HuH-7.5 (cell line): ENCODE results near the gene HOXC5.
"Not testable (repeated sequence)": the region's sequence is repeated elsewhere in the genome, so short reads cannot be mapped to it uniquely, and the experiment has no call there.

ENCODE experiments used
- DNase-seq: peaks from one replicate; pipeline ENCODE4 v3.0.0; 2011; ENCODE audit warnings: low spot score

The HOXC5 gene

GRCh38 chr12:54066408-54066807 lies 33.6 kb downstream of the HOXC5 start:
- no peak for DNase-seq

DNA sequence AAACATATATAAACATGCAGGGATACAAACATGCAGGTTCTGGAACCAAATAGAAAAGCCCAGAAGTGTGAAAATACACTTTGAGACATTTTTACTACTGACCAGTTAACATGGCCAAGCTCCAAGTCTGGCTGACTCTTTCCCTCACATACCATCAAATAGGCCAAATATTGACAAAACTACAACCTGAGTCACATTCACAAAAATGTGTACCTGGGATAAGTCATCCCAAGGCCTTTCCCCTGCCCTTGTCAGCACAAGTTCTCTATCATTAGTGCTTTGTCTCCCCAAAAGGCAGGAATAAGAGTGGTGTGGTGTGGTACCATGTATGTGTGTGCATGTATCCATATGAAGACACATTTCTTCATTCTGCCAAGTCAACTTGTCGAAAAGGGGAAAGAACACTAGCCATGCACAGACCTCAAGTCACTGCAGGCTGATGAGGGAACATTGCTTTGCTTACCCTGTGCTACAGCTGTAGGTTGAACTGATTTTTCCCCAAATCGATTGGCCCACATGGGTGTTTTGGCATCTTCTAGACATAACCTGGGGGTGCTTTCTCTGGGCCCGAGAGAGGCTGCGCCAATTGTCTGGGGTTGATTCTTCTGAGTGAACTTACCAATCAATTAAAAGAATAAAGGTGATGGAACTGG lies 35.7 kb downstream of the HOXC5 start:
- no peak for DNase-seq

- no peak for DNase-seq
Measured at GRCh38 chr12:54071942-54072341, 39.1 kb downstream of the HOXC5 start.

GRCh38 chr12:54074308-54074707 lies 41.5 kb downstream of the HOXC5 start:
- DNase-seq, result no peak

DNA sequence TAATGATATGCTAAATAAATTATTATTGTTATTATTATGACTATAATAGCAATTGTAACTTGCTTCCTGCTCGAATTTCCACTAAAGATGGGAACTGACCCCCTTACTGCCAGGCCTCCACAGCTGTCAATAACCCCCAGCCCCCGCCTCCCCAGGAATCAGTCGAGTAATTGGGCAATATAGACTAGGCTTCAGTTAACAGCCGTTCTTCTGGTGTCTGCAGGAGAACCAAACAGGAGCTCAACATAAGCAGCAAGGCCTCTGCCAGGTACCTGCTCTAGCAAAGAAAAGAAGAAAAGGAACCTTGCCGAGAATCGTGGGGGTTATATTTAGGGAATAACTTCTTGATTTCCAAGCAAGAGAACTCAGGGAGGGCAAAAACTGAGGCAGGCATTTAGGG lies 42.6 kb downstream of the HOXC5 start:
- DNase-seq, result no peak

DNA sequence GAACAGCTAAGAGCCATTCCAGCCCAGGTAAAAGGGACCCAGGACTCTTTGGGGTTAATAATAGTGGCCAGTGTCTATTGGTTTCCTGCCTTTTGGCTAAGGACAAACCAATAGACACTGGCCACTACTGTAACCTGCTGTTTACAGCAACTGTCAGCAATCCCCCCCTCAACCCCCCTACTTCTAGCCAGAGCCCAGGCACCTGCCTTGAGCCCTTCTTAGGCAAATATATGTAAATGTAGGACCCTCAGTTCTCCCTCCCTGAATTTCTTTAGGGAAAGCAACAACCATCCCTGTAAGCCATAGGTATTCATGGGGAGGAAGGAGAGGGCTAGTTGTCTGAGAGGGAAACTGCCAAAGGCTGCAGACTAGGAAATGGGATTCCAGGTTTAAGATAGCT lies 43.1 kb downstream of the HOXC5 start:
- DNase-seq, result no peak

DNA sequence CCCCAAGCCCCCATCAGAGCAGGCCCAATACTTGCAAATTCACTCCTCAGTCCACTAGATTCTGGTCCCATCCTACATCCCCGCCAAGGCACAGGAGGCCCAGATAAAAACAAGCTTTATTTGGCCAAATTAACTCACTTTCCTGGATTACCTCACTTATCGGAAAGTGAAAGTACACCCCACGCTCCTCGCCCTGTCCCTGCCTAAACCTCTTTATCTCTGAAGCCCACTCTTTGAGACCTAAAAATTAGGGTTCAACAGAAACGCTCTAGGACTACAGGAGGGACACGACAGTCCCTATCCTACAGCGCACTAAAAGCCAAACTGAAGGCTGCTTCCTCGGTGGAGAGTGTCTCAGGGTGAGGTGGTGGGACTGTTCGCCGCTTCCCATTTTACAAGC lies 45.0 kb downstream of the HOXC5 start:
- not testable (repeated sequence) for DNase-seq

- DNase-seq, result not testable (repeated sequence)
Measured at GRCh38 chr12:54079115-54079514, 46.3 kb downstream of the HOXC5 start.

DNA sequence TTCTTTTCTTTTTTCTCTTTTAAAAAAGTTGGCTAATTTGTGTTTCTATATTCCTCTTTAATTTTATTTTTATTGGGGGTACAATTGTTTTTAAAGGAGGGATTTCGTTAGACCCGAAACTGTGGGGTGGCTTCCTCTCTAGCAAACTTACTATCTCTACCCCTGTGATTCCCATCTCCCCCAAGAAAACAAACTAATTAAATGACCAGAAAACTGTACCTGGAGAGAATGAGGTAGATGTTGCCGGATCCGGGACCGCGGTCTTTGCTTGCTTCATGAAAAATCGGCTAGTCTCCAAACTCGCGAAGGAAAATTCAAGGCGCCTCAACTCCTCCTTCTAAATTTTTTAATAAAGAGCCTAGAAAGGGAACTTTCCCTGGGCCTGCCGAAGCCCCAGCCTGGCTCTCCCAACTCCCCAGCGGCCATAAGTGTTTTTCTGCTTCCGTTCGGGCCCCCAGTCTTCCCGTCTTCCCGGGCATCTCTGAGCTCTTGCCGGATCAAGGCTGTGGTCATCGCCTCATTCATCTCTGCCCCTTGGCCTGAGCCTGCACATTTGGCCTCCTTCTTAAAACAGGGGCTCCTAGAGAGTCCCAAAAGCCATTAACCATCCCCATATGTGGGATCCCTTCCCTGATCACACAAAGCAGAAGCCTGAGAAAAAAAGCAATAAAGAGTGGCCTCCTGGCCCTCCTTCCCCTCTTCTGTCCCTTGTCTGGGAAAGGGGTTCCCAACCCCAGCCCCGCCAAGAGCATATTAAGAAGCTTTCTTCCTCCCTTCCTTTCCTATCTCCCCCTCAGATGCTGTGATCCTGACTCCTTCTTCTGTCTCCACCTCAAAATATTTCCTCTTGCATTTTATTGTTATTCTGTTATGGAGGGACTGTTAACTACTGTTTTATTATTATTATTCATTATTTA lies 47.4 kb downstream of the HOXC5 start:
- DNase-seq, result not testable (repeated sequence)

DNA sequence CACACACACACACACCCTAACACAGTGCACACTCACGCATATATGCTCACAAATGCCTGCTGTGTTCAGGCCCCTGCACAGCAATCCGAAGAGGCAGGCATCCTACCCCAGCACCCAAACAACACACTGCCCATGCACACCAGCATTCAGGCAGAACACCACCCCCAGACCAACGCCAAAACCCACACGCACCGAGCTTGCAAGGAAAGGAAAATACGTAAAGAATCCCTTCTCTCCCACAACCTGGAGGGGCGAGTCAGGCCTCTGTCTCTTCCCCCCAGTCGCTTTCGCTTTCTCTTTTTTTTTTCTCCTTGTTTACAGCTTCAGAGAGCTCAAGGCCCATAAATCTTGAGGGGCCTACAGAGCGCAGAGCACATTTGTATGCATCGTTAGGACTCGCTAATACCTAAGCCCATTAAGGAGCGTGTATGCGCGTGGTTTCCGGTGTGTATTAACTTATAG lies 48.2 kb downstream of the HOXC5 start:
- not testable (repeated sequence) for DNase-seq

DNA sequence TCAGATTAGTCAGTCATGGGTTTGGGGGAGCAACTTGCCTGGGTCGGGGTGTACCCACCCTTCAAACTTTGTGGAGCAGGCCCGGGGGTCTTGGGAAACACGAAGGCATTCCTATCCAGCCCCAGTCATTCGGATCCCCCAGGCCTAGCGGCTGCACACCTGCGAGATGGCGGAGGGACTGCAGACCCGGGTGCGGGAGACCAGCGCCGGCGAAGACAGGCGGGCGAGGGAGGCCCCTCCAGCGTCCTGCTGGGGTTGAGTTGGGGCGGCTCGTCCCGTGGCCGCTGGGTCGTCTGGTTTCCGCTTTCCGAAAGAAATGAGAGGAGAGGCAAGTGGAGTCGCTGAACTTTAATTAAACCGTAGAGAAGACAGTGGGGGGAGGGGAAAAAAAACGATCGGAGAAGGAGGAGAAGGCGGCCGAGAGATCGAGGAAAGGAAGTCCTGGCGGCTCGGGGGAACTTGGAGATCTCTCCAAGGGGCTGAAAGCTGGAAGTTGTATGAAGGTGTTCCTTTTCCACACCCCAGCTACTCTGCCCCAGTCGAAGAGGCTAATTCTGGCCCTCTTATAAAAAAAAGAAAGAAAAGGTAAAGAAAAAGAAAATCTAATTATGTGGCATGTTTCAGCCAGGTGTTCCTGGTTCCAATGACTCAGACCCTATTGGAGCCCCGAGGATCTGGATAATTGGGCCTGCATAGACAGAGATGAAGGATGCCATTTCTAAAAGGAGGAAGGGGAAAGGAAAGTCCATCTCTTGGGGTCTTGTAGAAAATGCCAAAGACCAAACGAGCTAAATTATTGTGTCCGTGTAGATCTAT lies 48.9 kb downstream of the HOXC5 start:
- not testable (repeated sequence) for DNase-seq

- peak; percentile 36 for DNase-seq
Measured at GRCh38 chr12:54082397-54082892, 49.6 kb downstream of the HOXC5 start.
